ENCODE data around the gene NPIPA2. TPM values are rescaled to one million over a fixed set of nuclear protein-coding genes. Genes with fewer than 3 reads are reported as not detected.

The NPIPA2 gene
- total RNA-seq, 2 donors from 2014 or later = 5.3 to 11.0 TPM

Other genes starting within 250 kb of the NPIPA2 start
- gene PARN, start 112.3 kb upstream of the NPIPA2 start, total RNA-seq = 10 to 100 TPM; 43.7 to 45.7 TPM
- 10 to 100 TPM; 60.1 to 73.3 TPM for gene BFAR, start 109.6 kb upstream of the NPIPA2 start, total RNA-seq
- under 1 TPM; 0.53 to 0.64 TPM for gene PLA2G10, start 48.2 kb upstream of the NPIPA2 start, total RNA-seq
- 10 to 100 TPM in 1 of 2 donors, 1 to 10 TPM in 1; 3.5 to 11.3 TPM for gene NPIPA3, start 39.1 kb upstream of the NPIPA2 start, total RNA-seq
- 100 to 1,000 TPM; 107 to 112 TPM for gene NOMO1, start 91.2 kb downstream of the NPIPA2 start, total RNA-seq
- 100 to 1,000 TPM; 177 to 183 TPM for gene NPIPA1, start 194.9 kb downstream of the NPIPA2 start, total RNA-seq
- gene PDXDC1, start 232.5 kb downstream of the NPIPA2 start, total RNA-seq = 100 to 1,000 TPM; 163 to 202 TPM

Measured in endodermal cell (in vitro differentiated cells).